RPMI7951 (cell line): ENCODE results near the gene RNU6-9. TPM values are rescaled to one million over a fixed set of nuclear protein-coding genes. Genes with fewer than 3 reads are reported as not detected.

ENCODE experiments used
- DNase-seq: peaks from one replicate; pipeline ENCODE4 v3.0.0-alpha.2; 2012; ENCODE audit warnings: low read depth
- total RNA-seq: library from RNA; depleted of rRNA; stranded (reverse); fragments of >200 nt; shearing (Covaris generic); gene quantifications from 2 replicates; pipeline ENCODE4 v1.2.3, GENCODE V29; 2014

RNU6-9 gene
- total RNA-seq, 1 experiment from 2014 or later, result not detected

- no peak for DNase-seq
Measured at GRCh38 chr19:918481-919198, 25.4 kb downstream of the RNU6-9 start.

GRCh38 chr19:919199-920050 lies 26.1 kb downstream of the RNU6-9 start:
- DNase-seq, result no peak

GRCh38 chr19:920051-920864 lies 27.0 kb downstream of the RNU6-9 start:
- peak; percentile 26 for DNase-seq

- DNase-seq, result no peak
Measured at GRCh38 chr19:924553-925086, 31.3 kb downstream of the RNU6-9 start.

- peak; percentile 59 for DNase-seq
Measured at GRCh38 chr19:925087-925525, 31.8 kb downstream of the RNU6-9 start.

- DNase-seq, result peak; percentile 81
Measured at GRCh38 chr19:925526-926322, 32.4 kb downstream of the RNU6-9 start, which contains the start of gene ARID3A. ARID3A (plus strand) TSS chr19:926035; CDS start chr19:929529, 3,494 bp downstream.

- no peak for DNase-seq
Measured at GRCh38 chr19:926323-926588, 33.0 kb downstream of the RNU6-9 start.

GRCh38 chr19:926589-927350 lies 33.5 kb downstream of the RNU6-9 start:
- DNase-seq, result peak; percentile 47

- no peak for DNase-seq
Measured at GRCh38 chr19:927351-927779, 34.1 kb downstream of the RNU6-9 start.

- DNase-seq, result no peak
Measured at GRCh38 chr19:927780-928401, 34.6 kb downstream of the RNU6-9 start.

- no peak for DNase-seq
Measured at GRCh38 chr19:928471-929202, 35.4 kb downstream of the RNU6-9 start.

- DNase-seq, result no peak
Measured at GRCh38 chr19:929203-929890, 36.1 kb downstream of the RNU6-9 start.

- DNase-seq, result no peak
Measured at GRCh38 chr19:929891-930258, 36.6 kb downstream of the RNU6-9 start.

- DNase-seq, result no peak
Measured at GRCh38 chr19:931860-932647, 38.8 kb downstream of the RNU6-9 start.

GRCh38 chr19:932648-933552 lies 39.6 kb downstream of the RNU6-9 start:
- peak; percentile 98 for DNase-seq

- DNase-seq, result no peak
Measured at GRCh38 chr19:933553-933882, 40.2 kb downstream of the RNU6-9 start.
